H9 (cell line): Measurements from ENCODE around the gene NPRL2. TPM values are rescaled to one million over a fixed set of nuclear protein-coding genes. Genes with fewer than 3 reads are reported as not detected.

Experiments
- DNase-seq: peaks from one replicate; pipeline ENCODE4 v3.0.0-alpha.2; 2017
- H2AFZ ChIP-seq: one replicate; pipeline ENCODE4 v1.6.1; 2013; ENCODE audit warnings: mild to moderate bottlenecking, low read length, control low read depth, moderate library complexity
- H2AK5ac ChIP-seq: 2 replicates; pipeline ENCODE4 v1.6.1; 2013; ENCODE audit warnings: low read length, control low read depth, mixed read lengths; ENCODE audit not compliant: insufficient read length
- H2BK120ac ChIP-seq: one replicate; pipeline ENCODE4 v1.6.1; 2013; ENCODE audit warnings: low read depth, mild to moderate bottlenecking, low read length, control low read depth, inconsistent platforms; ENCODE audit not compliant: poor library complexity, severe bottlenecking
- H2BK12ac ChIP-seq: 2 replicates; pipeline ENCODE4 v1.6.1; 2013; ENCODE audit warnings: low read length, control low read depth, mixed read lengths, low read depth; ENCODE audit not compliant: insufficient read length
- H2BK15ac ChIP-seq: 2 replicates; pipeline ENCODE4 v1.6.1; 2013; ENCODE audit warnings: low read depth, low read length, control low read depth
- H2BK20ac ChIP-seq: one replicate; pipeline ENCODE4 v1.6.1; 2013; ENCODE audit warnings: low read depth, mild to moderate bottlenecking, low read length, control low read depth, inconsistent platforms; ENCODE audit not compliant: poor library complexity, severe bottlenecking
- H2BK5ac ChIP-seq: 2 replicates; pipeline ENCODE4 v1.6.1; 2013; ENCODE audit warnings: low read length, control low read depth, mixed read lengths; ENCODE audit not compliant: insufficient read length
- H3K14ac ChIP-seq: 2 replicates; pipeline ENCODE4 v1.6.1; 2013; ENCODE audit warnings: low read length, control low read depth; ENCODE audit not compliant: insufficient read depth
- H3K18ac ChIP-seq: 2 replicates; pipeline ENCODE4 v1.6.1; 2013; ENCODE audit warnings: low read depth, mild to moderate bottlenecking, mixed read lengths, low read length, control low read depth; ENCODE audit not compliant: insufficient read length
- H3K23ac ChIP-seq: 2 replicates; pipeline ENCODE4 v1.6.1; 2013; ENCODE audit warnings: low read length, control low read depth, mixed read lengths, low read depth; ENCODE audit not compliant: insufficient read length
- H3K23me2 ChIP-seq: 2 replicates; pipeline ENCODE4 v1.6.1; 2013; ENCODE audit warnings: low read depth, mild to moderate bottlenecking, mixed read lengths, low read length, control low read depth; ENCODE audit not compliant: insufficient read length, poor library complexity, severe bottlenecking
- H3K27ac ChIP-seq: 2 replicates; pipeline ENCODE4 v1.5.1; 2013; ENCODE audit warnings: low read length, control low read depth, mixed read lengths, low read depth; ENCODE audit not compliant: insufficient read length
- H3K27me3 ChIP-seq: 2 replicates; pipeline ENCODE4 v1.6.1; 2013; ENCODE audit warnings: low read length, control low read depth, inconsistent platforms; ENCODE audit not compliant: insufficient read depth
- H3K4ac ChIP-seq: 2 replicates; pipeline ENCODE4 v1.6.1; 2013; ENCODE audit warnings: low read depth, mild to moderate bottlenecking, control low read depth, inconsistent platforms, low read length, moderate library complexity
- H3K4me1 ChIP-seq: 2 replicates; pipeline ENCODE4 v1.6.1; 2013; ENCODE audit warnings: low read length, control low read depth, inconsistent platforms; ENCODE audit not compliant: insufficient read depth
- H3K4me2 ChIP-seq: 2 replicates; pipeline ENCODE4 v1.6.1; 2013; ENCODE audit warnings: low read length, control low read depth, mixed read lengths; ENCODE audit not compliant: insufficient read length, insufficient read depth
- H3K56ac ChIP-seq: 2 replicates; pipeline ENCODE4 v1.6.1; 2013; ENCODE audit warnings: low read depth, mild to moderate bottlenecking, mixed read lengths, low read length, control low read depth; ENCODE audit not compliant: insufficient read length
- H3K79me1 ChIP-seq: 2 replicates; pipeline ENCODE4 v1.6.1; 2013; ENCODE audit warnings: low read depth, mild to moderate bottlenecking, moderate library complexity, low read length, control low read depth, inconsistent platforms; ENCODE audit not compliant: insufficient read depth, poor library complexity, severe bottlenecking
- H3K79me2 ChIP-seq: 2 replicates; pipeline ENCODE4 v1.6.1; 2013; ENCODE audit warnings: low read length, control low read depth, inconsistent platforms; ENCODE audit not compliant: insufficient read depth
- H3K9ac ChIP-seq: 2 replicates; pipeline ENCODE4 v1.6.1; 2013; ENCODE audit warnings: low read length, control low read depth, mixed read lengths; ENCODE audit not compliant: insufficient read length; ENCODE audit errors: extremely low read depth
- H3K9me3 ChIP-seq: one replicate; pipeline ENCODE4 v1.6.1; 2013; ENCODE audit warnings: low read depth, low read length, inconsistent platforms; ENCODE audit not compliant: control insufficient read depth
- H3T11ph ChIP-seq: one replicate; pipeline ENCODE4 v1.6.1; 2013; ENCODE audit warnings: mild to moderate bottlenecking, low read length, control low read depth, inconsistent platforms
- H4K20me1 ChIP-seq: one replicate; pipeline ENCODE4 v1.6.1; 2013; ENCODE audit not compliant: control insufficient read depth, insufficient read length, insufficient read depth
- H4K5ac ChIP-seq: 2 replicates; pipeline ENCODE4 v1.6.1; 2013; ENCODE audit warnings: low read depth, mild to moderate bottlenecking, mixed read lengths, low read length, control low read depth; ENCODE audit not compliant: insufficient read length
- H4K8ac ChIP-seq: replicated peaks from 2 replicates; pipeline ENCODE4 v1.6.1; 2013; ENCODE audit warnings: low read length, control low read depth, mixed read lengths, low read depth; ENCODE audit not compliant: insufficient read length
- H4K91ac ChIP-seq: 2 replicates; pipeline ENCODE4 v1.6.1; 2013; ENCODE audit warnings: low read depth, mild to moderate bottlenecking, moderate library complexity, mixed read lengths, low read length, control low read depth; ENCODE audit not compliant: insufficient read length
- H3K27ac Mint-ChIP-seq, 3 experiments: 2 replicates in 2 of 3; 3 replicates in 1 of 3; pipeline ENCODE4 v1.8.0; 2020 to 2021; ENCODE audit warnings: mixed read lengths in 3 of 3, mild to moderate bottlenecking in 1 of 3, moderate library complexity in 1 of 3
- H3K27me3 Mint-ChIP-seq: 2 replicates; pipeline ENCODE4 v1.8.0; 2021; ENCODE audit warnings: low read depth, mild to moderate bottlenecking, moderate library complexity, mixed read lengths
- H3K36me3 Mint-ChIP-seq, 3 experiments: 2 replicates in 2 of 3; 3 replicates in 1 of 3; pipeline ENCODE4 v1.8.0; 2020 to 2021; ENCODE audit warnings: low read depth in 3 of 3, mixed read lengths in 3 of 3; ENCODE audit not compliant: insufficient read depth in 1 of 3
- H3K4me1 Mint-ChIP-seq, 2 experiments: 2 replicates each; pipeline ENCODE4 v1.8.0; 2020; ENCODE audit warnings: mixed read lengths in 2 of 2
- H3K4me3 Mint-ChIP-seq, 2 experiments: 2 replicates in 1 of 2; 3 replicates in 1 of 2; pipeline ENCODE4 v1.8.0; 2020 to 2021; ENCODE audit warnings: mild to moderate bottlenecking in 2 of 2, mixed read lengths in 2 of 2, moderate library complexity in 1 of 2
- H3K9me3 Mint-ChIP-seq, 2 experiments: 2 replicates in 1 of 2; 3 replicates in 1 of 2; pipeline ENCODE4 v1.8.0; 2020; ENCODE audit warnings: mild to moderate bottlenecking in 2 of 2, mixed read lengths in 2 of 2, moderate library complexity in 1 of 2
- CTCF ChIP-seq: fragments of 200-600 bp; sonication (generic); conservative IDR thresholded peaks from 3 replicates; pipeline ENCODE4 v1.8.0; 2021; ENCODE audit warnings: antibody characterized with exemption, mild to moderate bottlenecking
- WGBS: extraction: QIAGEN DNeasy Blood & Tissue Kit; methylation state at CpG from one replicate; pipeline ENCODE4 v1.1.7; 2013; ENCODE audit warnings: missing lambda C conversion rate, low lambda C conversion rate, mixed read lengths; ENCODE audit not compliant: insufficient read length; ENCODE audit errors: extremely low coverage; 5-methylcytosine and 5-hydroxymethylcytosine counted together
- total RNA-seq: library from RNA; stranded (reverse); gene quantifications from 2 replicates; pipeline ENCODE4 v1.2.1, GENCODE V29; 2021

The NPRL2 gene
- total RNA-seq, 1 experiment from 2014 or later, result 23.4 TPM

GRCh38 chr3:50373146-50374051 is 22.8 kb upstream of the NPRL2 start:
- Mint-ChIP-seq H3K36me3 (peaks cover 0 to 1% (median 0%) of the 10 kb centered on the region in 3 experiments; a peak in 1 of 7 replicates), H3K27me3 (peaks cover 2% of the 10 kb centered on the region), H3K9me3 (no peaks in the 10 kb centered on the region), H3K27ac (peak overlapping the region in 2 of 3 experiments; percentile 81 to 88; a peak in 5 of 7 replicates), H3K4me3 (peak overlapping the region in 1 of 2 experiments; percentile 10; a peak in 2 of 5 replicates), H3K4me1 (peaks cover 19 to 48% of the 10 kb centered on the region in 2 experiments)
- Histone ChIP-seq H2BK5ac (no peak overlapping the region), H2BK12ac (no peak overlapping the region), H4K8ac (no peak overlapping the region), H3K79me1 (no peaks in the 10 kb centered on the region), H3T11ph (no peak overlapping the region), H3K4me2 (peak overlapping the region; percentile 22), H3K23me2 (no peaks in the 10 kb centered on the region), H3K14ac (no peak overlapping the region), H2AFZ (no peak overlapping the region), H4K20me1 (peaks cover 2% of the 10 kb centered on the region), H2AK5ac (no peak overlapping the region), H2BK20ac (no peak overlapping the region), H3K4me1 (no peaks in the 10 kb centered on the region), H3K56ac (no peak overlapping the region), H2BK120ac (no peak overlapping the region), H3K79me2 (no peaks in the 10 kb centered on the region), H3K23ac (no peak overlapping the region), H3K27me3 (no peaks in the 10 kb centered on the region), H4K5ac (no peak overlapping the region), H3K18ac (no peak overlapping the region), H3K9ac (no peak overlapping the region), H3K4ac (no peak overlapping the region), H3K27ac (no peak overlapping the region), H2BK15ac (no peak overlapping the region), H4K91ac (no peak overlapping the region), H3K9me3 (no peaks in the 10 kb centered on the region)
- DNase-seq, result peak; percentile 71
- no peak for TF ChIP-seq CTCF
- no CpG with 5 or more reads among the region's 12 CpGs for WGBS
